GM18511 (cell line): ENCODE data around the gene UBASH3A.

Experiments used
- ATAC-seq: cut with Tn5 transposase; IDR thresholded peaks from one replicate; pipeline ENCODE4 v1.9.1; 2021; ENCODE audit warnings: mild to moderate bottlenecking, moderate library complexity; ENCODE audit not compliant: unreplicated experiment

Gene UBASH3A

GRCh38 chr21:42374864-42375499 lies 28.7 kb upstream of the UBASH3A start:
- no peak for ATAC-seq

GRCh38 chr21:42375506-42375905 lies 28.2 kb upstream of the UBASH3A start:
- ATAC-seq = no peak

GRCh38 chr21:42375966-42376337 lies 27.8 kb upstream of the UBASH3A start:
- no peak for ATAC-seq

- ATAC-seq = no peak
Observed at GRCh38 chr21:42376338-42376982, 27.2 kb upstream of the UBASH3A start.

GRCh38 chr21:42377211-42377950 lies 26.3 kb upstream of the UBASH3A start:
- no peak for ATAC-seq

GRCh38 chr21:42377951-42378340 lies 25.8 kb upstream of the UBASH3A start:
- no peak for ATAC-seq

- no peak for ATAC-seq
Observed at GRCh38 chr21:42378418-42378817, 25.3 kb upstream of the UBASH3A start.

- no peak for ATAC-seq
Observed at GRCh38 chr21:42379426-42380215, 24.1 kb upstream of the UBASH3A start.

- ATAC-seq = no peak
Observed at GRCh38 chr21:42381347-42381984, 22.2 kb upstream of the UBASH3A start.

GRCh38 chr21:42382915-42383314 lies 20.8 kb upstream of the UBASH3A start:
- ATAC-seq = no peak

- no peak for ATAC-seq
Observed at GRCh38 chr21:42383331-42383730, 20.4 kb upstream of the UBASH3A start.

- ATAC-seq = no peak
Observed at GRCh38 chr21:42384156-42384945, 19.4 kb upstream of the UBASH3A start.

GRCh38 chr21:42384989-42385388 lies 18.7 kb upstream of the UBASH3A start:
- no peak for ATAC-seq

- ATAC-seq = no peak
Observed at GRCh38 chr21:42385619-42386018, 18.1 kb upstream of the UBASH3A start.

- ATAC-seq = no peak
Observed at GRCh38 chr21:42386034-42386591, 17.6 kb upstream of the UBASH3A start.

- no peak for ATAC-seq
Observed at GRCh38 chr21:42387164-42387563, 16.5 kb upstream of the UBASH3A start.

GRCh38 chr21:42387843-42388340 lies 15.8 kb upstream of the UBASH3A start:
- ATAC-seq = no peak

GRCh38 chr21:42388740-42389448 lies 14.8 kb upstream of the UBASH3A start:
- no peak for ATAC-seq

GRCh38 chr21:42389449-42389835 lies 14.3 kb upstream of the UBASH3A start:
- no peak for ATAC-seq
